NCI-H446 treated with DMSO at 0.1 percent for 48 hours (cell line): ENCODE results near the gene KIR3DL1.
"Not testable (repeated sequence)": the region's sequence is repeated elsewhere in the genome, so short reads cannot be mapped to it uniquely, and the experiment has no call there.

ENCODE experiments used
- DNase-seq: peaks from one replicate; lab custom pipeline; 2025; lab: John Stamatoyannopoulos, UW

KIR3DL1 gene

DNA sequence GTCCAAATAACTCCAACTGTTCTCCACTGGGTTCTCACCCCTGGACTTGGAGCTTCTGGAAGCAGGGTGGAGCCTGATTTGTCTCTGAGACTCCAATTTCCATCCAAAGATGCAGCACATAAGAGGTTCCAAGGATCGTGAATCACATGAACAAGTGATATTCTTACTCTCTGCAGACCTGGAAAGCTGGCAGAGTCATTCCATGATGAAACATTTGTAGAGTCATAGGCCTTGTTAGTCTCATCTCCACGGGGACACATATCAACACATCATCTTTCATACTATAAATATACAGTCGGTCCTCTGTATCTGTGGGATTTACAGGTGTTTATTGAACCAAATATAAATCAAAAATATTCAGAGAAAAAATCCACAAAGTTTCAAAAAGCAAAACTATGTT is 1.7 kb upstream of the KIR3DL1 start:
- not testable (repeated sequence) for DNase-seq

- DNase-seq: no peak
Observed at GRCh38 chr19:54817670-54818536, 1.6 kb downstream of the KIR3DL1 start.

DNA sequence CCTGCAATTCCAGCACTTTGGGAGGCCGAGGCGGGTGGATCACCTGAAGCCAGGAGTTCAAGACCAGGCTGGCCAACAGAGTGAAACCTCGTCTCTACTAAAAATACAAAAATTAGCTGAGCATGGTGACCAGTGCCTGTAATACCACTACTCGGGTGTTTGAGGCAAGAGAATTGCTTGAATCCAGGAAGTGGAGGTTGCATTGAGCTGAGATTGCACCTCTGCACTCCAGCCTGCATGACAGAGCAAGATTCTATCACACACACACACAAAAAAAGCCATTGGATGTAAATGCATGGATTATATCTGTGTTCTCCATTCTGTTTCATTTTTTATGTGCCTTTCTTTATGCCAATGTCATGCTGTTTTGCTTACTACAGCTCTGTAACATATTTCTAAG is 8.1 kb downstream of the KIR3DL1 start:
- not testable (repeated sequence) for DNase-seq

DNA sequence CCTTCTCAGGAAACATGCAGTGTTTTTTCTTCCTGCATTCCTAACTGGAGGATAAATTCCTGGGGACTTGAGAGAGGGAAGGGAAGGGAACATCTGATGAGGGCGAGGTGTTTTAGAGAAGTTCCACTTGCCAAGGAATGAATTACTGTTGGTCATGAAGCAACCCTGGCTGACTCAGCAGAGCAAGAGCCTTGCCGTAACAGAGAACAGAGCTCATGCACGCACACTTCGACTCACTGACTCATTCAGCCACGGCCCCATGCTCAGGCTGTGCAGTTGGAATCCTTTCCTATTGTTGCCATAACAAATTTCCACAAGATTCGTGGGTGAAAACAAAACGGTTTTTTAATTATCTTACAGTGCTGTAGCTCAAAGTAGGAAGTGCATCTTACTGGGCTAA is 9.1 kb downstream of the KIR3DL1 start:
- DNase-seq: not testable (repeated sequence)

DNA sequence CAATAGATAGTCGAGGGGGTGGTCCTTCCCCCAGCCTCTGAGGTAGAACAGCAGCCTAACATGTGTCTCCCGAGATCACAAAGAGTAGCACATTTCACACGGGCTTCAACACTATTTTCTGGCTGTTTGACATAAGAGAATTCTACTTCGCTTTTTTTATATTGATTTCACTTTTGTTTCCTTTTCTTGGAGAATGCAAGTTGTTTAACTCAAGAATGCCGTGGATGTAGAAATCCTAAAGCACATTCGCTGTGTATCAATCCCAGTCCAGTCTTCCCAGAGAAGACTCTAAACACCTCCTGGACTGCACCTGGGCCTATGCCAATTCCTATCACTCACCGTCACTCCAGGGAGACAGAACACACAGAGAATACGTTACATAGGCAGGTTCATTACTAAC is 11.8 kb downstream of the KIR3DL1 start:
- not testable (repeated sequence) for DNase-seq

GRCh38 chr19:54832496-54832895 is 16.2 kb downstream of the KIR3DL1 start, which contains the start of gene KIR2DS4:
Gene KIR2DS4 (plus strand): TSS chr19:54832676.
- DNase-seq: not testable (repeated sequence)

GRCh38 chr19:54835126-54835525 is 18.9 kb downstream of the KIR3DL1 start:
- not testable (repeated sequence) for DNase-seq

DNA sequence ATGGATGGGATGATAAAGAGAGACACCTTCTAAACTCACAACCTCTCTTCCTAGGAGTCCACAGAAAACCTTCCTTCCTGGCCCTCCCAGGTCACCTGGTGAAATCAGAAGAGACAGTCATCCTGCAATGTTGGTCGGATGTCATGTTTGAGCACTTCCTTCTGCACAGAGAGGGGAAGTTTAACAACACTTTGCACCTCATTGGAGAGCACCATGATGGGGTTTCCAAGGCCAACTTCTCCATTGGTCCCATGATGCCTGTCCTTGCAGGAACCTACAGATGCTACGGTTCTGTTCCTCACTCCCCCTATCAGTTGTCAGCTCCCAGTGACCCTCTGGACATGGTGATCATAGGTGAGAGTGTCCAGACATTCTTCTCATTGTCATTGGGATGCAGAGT is 21.3 kb downstream of the KIR3DL1 start:
- not testable (repeated sequence) for DNase-seq

DNA sequence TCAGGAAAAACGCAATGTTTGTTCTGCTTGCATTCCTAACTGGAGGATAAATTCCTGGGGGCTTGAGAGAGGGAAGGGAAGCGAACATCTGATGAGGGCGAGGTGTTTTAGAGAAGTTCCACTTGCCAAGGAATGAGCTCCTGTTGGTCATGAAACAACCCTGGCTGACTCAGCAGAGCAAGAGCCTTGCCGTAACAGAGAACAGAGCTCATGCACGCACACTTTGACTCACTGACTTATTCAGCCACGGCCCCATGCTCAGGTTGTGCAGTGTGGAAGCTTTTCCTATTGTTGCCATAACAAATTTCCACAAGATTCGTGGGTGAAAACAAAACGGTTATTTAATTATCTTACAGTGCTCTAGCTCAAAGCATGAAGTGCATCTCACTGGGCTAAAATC is 26.9 kb downstream of the KIR3DL1 start:
- not testable (repeated sequence) for DNase-seq

- not testable (repeated sequence) for DNase-seq
Observed at GRCh38 chr19:54850061-54850640, 33.9 kb downstream of the KIR3DL1 start, which contains the start of gene KIR3DL2. Gene KIR3DL2 (plus strand): TSS chr19:54850443. CDS start chr19:54850476, 33 bp downstream.

- no peak for DNase-seq
Observed at GRCh38 chr19:54850930-54851329, 34.7 kb downstream of the KIR3DL1 start.

- no peak for DNase-seq
Observed at GRCh38 chr19:54851353-54851752, 35.1 kb downstream of the KIR3DL1 start.

DNA sequence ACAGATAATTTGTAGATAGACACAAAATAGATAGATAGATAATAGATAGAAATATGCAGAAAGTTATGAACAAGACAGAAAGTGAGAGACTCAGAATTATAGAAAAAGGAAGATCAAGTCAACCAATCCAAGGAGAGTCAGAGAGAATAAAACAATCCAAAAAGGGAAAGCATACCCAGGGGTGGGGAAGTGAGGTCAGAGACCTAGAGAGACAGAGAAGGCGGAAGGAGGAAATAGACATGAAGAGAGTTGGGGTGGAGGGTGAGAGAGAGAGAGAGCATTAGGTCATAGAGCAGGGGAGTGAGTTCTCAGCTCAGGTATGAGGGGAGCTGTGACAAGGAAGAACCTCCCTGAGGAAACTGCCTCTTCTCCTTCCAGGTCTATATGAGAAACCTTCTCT is 39.0 kb downstream of the KIR3DL1 start:
- not testable (repeated sequence) for DNase-seq

GRCh38 chr19:54858476-54858875 is 42.2 kb downstream of the KIR3DL1 start:
- not testable (repeated sequence) for DNase-seq

DNA sequence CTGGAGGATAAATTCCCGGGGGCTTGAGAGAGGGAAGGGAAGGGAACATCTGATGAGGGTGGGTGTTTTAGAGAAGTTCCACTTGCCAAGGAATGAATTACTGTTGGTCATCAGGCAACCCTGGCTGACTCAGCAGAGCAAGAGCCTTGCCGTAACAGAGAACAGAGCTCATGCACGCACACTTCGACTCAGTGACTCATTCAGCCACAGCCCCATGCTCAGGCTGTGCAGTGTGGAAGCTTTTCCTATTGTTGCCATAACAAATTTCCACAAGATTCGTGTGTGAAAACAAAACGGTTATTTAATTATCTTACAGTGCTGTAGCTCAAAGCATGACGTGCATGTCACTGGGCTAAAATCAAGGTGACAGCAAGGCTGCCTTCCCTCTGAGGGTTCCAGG is 43.2 kb downstream of the KIR3DL1 start:
- DNase-seq: not testable (repeated sequence)

GRCh38 chr19:54863459-54863858 is 47.2 kb downstream of the KIR3DL1 start:
- DNase-seq: not testable (repeated sequence)

- no peak for DNase-seq
Observed at GRCh38 chr19:54871696-54872095, 55.4 kb downstream of the KIR3DL1 start.

- DNase-seq: no peak
Observed at GRCh38 chr19:54873990-54874389, 57.7 kb downstream of the KIR3DL1 start, which contains the start of gene FCAR. Gene FCAR (plus strand): TSS chr19:54874235. CDS start chr19:54874290, 55 bp downstream.

- no peak for DNase-seq
Observed at GRCh38 chr19:54875506-54875905, 59.2 kb downstream of the KIR3DL1 start.

GRCh38 chr19:54877471-54877870 is 61.2 kb downstream of the KIR3DL1 start:
- no peak for DNase-seq
